Cardiac septum (tissue), 1 donor: ENCODE measurements around the gene EPB41L5. TPM values are rescaled to one million over a fixed set of nuclear protein-coding genes. Genes with fewer than 3 reads are reported as not detected.

Experiments
- DNase-seq: peaks from one replicate; pipeline ENCODE4 v3.0.0-alpha.2; 2020; ENCODE audit warnings: low spot score
- intact Hi-C: fragments of 100-400 bp; cut with DNase I; formaldehyde crosslinking; loops from one replicate; pipeline ENCODE4 v1.14.0; 2022
- total RNA-seq: library from RNA; stranded (reverse); fragmentation: NEBNext Ultra II Directional; extraction: Animal tissue kit (Norgen Biotek cat#: 25700); gene quantifications from one replicate; pipeline ENCODE4 v1.2.1, GENCODE V29; 2021
- donor health status: DM: no; HTN: no; CAD: no.

Gene EPB41L5
- total RNA-seq, 1 donor from 2014 or later: 15.7 TPM

DNA sequence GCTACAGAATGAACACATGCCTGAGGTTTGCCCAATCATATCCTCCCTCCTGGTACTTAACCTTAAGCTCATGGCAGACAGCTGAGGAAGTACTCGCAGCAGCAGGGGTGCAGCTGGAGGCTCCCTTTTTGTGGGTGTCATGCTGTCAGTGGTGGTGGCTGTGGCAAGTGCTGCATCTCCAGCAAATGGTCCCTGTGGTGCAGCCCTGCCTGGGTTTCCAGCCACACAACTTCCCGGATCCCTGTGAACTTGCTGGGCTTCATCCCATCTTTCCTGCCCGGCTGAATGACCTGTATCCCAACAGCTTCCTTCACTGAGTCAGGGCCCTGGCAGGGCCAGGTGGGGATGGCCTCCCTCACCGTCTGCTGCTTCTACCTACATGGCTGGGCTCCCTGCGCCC is 205.3 kb downstream of the EPB41L5 start:
- intact Hi-C loops: no loop called here
- DNase-seq: no peak

- intact Hi-C loops: no loop called here
- no peak for DNase-seq
Observed at GRCh38 chr2:120219291-120219690, 206.4 kb downstream of the EPB41L5 start.

GRCh38 chr2:120219766-120220165 is 206.9 kb downstream of the EPB41L5 start:
- intact Hi-C loops: loop anchor here (5.0 kb wide), 1 partner anchor 93 kb away; no protein-coding TSS in a partner anchor
- no peak for DNase-seq

- intact Hi-C loops: loop anchor here (5.0 kb wide), 1 partner anchor 92 kb away; no protein-coding TSS in a partner anchor
- no peak for DNase-seq
Observed at GRCh38 chr2:120220756-120221155, 207.9 kb downstream of the EPB41L5 start.

DNA sequence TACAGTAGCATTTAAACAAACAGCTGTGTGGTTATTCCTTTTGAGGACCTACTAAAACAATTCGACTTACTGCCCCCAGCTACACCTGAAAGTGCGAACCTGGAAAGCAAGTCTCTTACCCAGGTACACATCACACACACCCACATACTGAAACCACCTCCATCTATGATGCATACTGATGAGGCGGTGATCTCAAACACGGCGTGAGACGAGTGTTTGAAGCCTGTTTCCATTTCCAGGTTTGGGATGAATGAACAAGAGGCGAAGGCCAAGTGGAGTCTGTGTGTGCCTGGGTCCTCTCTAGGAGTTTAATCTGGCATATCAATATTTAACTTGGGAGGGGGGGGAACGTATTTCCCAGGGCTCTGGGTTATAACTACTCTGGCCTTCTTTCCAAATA is 208.7 kb downstream of the EPB41L5 start:
- no peak for DNase-seq
- intact Hi-C loops: loop anchor here (5.0 kb wide), 1 partner anchor 91 kb away; no protein-coding TSS in a partner anchor

GRCh38 chr2:120222186-120223033 is 209.5 kb downstream of the EPB41L5 start:
- intact Hi-C loops: loop anchor here (1.0 to 5.0 kb wide), 2 partner anchors 30 to 90 kb away; partner anchors contain the start of gene RALB
- DNase-seq: peak; percentile 72

DNA sequence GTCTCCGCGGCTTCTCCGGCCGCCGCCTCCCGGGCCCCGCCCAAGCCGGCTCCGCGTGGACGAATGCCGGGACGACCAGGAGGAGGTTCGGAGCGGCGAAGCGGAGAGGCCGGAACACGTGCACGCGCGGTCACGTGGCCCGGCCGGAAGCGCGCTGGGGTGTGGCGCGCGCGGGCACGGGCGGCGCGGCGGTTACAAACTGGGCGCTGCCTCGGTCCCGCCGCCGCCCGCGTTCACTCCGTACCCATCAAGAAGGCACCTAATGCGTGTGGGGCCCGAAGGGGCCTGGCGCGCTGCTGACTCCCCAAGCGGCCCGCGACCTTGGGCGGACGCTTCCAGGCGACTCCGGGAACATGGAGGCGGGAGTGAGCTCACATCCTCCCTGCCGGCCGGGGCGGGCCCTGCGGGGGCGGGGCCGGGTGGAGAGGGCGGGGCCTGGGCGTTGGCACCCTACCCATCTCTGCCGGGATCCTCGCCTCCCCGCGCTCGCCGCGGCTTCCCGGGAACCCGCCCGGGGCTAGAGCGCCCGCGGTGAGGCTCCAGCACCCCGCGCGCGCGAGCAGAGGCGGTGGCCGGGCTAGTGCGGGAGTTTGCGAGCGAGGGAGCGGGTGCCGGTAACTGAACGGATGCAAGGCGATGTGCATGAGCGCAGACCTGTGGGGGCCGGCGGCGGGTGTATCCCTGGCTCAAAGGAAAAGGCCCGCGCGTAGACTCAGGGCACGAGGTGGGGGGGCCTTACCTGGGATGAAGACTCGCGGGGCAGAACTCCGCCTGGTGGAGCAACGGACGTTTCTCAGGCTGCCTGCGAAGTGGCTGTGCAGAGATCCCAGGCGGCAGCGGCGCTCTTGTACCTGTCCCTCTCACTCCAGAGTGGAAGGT is 210.4 kb downstream of the EPB41L5 start, which contains the start of gene TMEM185B:
Gene TMEM185B (minus strand): TSS at position 367 of the 879 bp plus-strand sequence. CDS start 424 bp downstream, outside the sequence.
- intact Hi-C loops: loop anchor here (1.0 to 5.0 kb wide), 2 partner anchors 29 to 89 kb away; partner anchors contain the start of gene RALB
- DNase-seq: peak; percentile 98

- intact Hi-C loops: loop anchor here (5.0 kb wide), 1 partner anchor 88 kb away; no protein-coding TSS in a partner anchor
- peak; percentile 75 for DNase-seq
Observed at GRCh38 chr2:120224256-120224655, 211.4 kb downstream of the EPB41L5 start.

- intact Hi-C loops: loop anchor here (5.0 kb wide), 1 partner anchor 87 kb away; no protein-coding TSS in a partner anchor
- peak; percentile 72 for DNase-seq
Observed at GRCh38 chr2:120224735-120225548, 212.1 kb downstream of the EPB41L5 start.

- DNase-seq: peak; percentile 56
- intact Hi-C loops: no loop called here
Observed at GRCh38 chr2:120225549-120226065, 212.7 kb downstream of the EPB41L5 start.

GRCh38 chr2:120226316-120226715 is 213.4 kb downstream of the EPB41L5 start:
- intact Hi-C loops: no loop called here
- DNase-seq: peak; percentile 47

DNA sequence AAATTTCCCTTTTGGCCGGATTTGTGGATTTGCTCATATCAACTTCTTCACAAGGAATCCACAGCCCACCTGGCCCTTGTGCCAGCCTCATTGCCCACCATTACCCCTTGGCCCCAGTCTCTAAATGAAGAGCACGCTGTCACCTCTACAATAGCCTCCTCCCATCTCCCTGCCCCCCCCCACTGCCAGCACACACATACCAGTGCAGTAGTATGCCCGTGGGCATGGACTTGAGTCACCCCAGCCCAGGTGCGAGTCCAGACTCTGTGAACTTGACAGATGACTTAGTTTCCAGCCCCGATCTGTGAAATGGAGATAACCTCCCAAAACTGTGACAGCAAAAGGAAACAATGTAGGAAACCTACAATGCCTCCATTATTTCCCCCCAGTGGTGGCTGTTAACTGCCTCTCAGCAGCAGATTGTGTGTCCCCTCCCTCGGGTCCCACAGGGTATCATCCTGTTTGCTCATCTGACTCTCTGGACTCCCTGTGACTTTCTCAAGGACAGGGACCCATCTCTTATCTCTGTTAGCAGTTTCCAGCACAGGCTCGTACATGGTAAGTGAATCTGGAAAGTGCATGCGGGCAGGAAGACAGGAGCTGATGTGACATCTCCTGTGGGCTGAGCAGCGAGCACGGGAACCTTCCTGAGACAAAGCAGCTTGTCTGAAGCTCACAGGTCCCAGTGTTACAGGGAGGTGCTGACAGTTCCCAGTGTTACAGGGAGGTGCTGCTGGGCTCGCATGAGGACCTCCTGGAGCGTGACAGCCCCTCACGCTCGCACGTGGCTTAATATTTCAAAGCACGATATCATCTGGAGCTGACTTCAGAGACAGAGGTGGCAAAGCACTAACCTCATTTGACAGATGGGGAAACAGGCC is 214.5 kb downstream of the EPB41L5 start:
- intact Hi-C loops: no loop called here
- peak; percentile 49 for DNase-seq

DNA sequence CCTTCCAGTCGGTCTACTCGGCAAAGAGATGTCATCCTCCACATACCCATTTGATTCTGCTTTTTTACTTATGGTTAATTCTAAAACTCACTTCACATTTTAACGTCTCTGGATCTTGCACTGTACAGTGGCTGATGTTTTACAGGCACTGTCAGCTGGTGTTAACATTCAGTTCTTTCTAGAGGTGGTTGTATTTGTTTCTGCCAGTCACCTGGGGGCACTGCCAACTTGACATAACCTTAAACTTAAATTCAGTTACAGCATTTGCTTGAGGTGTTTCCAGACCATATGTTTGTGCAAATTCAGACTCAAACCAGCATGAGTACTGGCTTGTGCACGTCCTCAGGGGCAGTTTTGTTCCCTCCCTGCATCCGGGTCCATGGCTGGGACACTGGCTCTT is 215.6 kb downstream of the EPB41L5 start:
- peak; percentile 20 for DNase-seq
- intact Hi-C loops: no loop called here

Other genes with a start within 250 kb of the EPB41L5 start
- 22.7 TPM for gene TMEM185B, start 210.3 kb downstream of the EPB41L5 start, total RNA-seq
- 49.9 TPM for gene RALB, start 239.8 kb downstream of the EPB41L5 start, total RNA-seq